ENCODE results near the gene PRRC2C.

GRCh38 chr1:171467626-171468025 lies 17.7 kb upstream of the PRRC2C start:
- no peak for TF ChIP-seq CTCF (IDR thresholded peaks at IDR 0.05)
- no peak for TF ChIP-seq POLR2A (IDR thresholded peaks at IDR 0.05)

Measured in vagina (tissue), 2 donors.